ENCODE data around the gene DMRT3.
"Not testable (repeated sequence)": the region's sequence is repeated elsewhere in the genome, so short reads cannot be mapped to it uniquely, and the experiment has no call there.

Gene DMRT3

DNA sequence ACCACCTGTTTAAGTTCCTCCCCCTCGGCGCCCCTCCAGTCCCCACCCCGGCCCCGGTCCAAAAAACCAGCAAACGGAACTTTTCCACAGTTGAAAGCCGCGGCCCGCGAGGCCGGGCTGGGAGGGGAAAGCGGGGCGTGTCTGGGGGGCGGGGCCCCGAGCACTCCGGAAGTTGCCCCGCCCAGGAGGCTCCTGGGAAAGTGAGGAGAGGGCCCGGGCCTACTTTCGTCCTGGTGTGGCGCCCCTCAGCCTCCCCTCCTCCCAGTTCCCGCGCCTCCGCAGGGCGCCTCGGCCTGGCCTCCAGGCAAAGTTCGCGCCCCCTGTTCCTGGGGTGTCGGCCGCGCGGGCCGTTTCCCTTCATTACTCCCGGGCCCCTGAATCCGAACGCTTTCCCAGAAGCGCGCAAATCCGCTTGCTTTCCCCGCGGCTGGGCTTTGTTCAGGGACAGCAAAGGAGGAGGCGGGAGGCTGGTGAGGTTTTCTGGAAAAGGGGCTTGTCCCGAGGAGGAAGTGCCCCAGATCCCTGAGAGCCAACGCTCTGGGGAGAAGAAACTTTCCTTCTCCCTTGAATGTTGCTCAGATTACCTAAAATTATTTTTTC is 4.5 kb upstream of the DMRT3 start:
- no peak for DNase-seq

DNA sequence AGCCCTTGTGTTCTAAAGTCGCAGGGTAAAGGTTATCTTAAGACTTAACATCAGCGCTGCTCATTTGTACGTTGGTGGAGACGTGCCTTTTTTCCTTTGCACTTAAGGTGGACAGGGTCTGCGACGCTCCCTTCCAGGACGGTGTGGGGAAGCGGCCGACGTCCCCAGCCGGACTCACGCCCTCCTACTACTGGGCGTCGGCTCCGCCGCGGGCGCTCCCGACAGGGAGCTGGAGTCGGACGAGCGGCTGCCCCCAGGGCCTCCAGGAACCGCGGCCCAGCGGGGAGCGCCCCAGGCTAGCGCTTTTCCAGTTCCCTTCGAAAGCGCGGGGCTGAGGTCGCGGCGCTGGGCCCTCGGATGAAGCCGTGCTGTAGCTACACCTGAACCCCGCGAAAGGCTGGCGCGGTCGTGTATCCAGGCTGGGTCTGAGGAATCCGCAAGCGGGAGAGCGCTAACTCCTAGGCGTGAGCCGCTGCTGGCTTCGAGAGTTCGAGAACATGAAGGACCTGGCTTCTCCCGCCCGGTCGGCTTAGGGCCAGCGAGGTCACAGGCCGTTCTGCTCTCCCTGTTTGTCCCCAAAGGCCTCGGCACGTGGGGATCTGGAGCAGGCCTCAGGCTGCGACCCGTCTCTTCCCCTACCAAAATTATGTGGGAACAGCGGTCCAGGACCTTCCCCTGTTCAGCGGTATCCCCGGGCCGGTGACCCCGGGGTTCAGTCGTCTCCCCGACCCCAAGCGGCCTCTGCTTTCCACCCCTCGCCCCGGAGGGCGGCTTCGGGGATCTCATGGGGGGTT is 3.8 kb upstream of the DMRT3 start:
- DNase-seq = no peak

DNA sequence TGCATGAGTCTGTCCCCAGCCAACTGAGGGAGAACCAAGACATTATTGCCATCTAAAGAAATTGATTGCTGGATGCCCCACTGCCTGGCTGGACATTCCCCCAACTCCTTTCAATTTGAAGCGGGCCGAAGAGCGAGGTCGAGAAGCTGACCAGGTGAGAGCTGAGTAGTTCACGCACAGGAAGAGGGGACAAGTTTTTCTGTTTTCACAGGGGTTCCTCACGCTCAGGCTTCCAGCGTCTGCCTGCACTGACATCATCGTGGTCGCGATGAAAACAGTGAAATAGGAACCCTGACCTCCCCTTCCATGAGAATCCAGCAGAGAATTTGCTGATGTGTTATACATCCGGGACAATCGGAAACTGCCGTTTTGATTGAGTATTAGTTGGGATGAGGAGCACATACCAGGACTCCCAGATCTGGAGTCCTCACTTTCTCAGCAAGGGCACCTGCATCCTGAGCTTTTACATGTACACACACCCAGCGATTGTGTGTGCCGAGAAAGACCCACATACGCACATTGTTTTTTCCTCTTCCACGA is 3.1 kb upstream of the DMRT3 start:
- no peak for DNase-seq

DNA sequence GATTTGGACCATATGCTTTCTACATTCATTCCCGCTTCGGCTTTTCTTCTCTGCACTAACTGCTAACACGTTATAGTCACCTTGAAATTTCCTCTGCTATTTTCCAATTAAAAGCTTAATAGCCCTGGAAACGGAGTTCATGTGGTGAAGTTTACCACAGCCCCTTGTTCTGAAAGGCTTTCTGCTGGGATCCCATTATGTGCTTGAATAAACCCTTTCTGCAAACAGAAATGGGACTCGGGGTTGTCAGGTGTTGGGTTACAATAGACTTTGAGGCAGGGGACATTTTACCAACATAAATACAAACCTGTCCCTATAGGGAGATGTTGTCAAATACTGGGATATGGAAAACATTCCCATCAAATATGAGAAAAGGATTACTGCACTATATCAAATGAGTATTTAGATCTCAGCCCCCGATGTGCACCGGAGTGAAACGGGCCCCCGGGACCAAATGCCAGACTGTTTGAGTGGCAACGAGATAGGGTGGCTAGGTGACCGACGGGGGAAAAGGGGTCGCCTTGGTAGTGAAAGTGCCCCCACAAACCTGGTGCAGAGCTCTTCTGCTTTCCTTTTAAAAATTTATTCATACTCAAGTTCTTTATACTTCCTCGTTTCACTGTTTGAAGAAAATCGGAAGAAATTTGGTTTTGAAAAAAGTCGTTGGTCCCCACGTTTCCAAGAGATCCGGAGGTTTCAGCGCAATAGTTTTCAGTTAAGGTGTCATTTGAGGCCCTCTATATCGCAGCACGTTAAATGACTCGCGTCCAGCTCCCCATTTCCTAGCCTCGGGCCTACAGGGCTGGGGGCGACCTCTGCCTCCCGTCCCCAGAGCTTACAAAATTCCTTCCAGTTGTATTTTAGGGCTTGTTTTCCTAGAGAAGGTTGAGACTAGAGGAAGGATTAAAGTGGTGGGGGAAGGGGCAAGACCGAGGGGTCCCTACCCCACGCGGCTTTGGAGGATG is 2.1 kb upstream of the DMRT3 start:
- DNase-seq = no peak

DNA sequence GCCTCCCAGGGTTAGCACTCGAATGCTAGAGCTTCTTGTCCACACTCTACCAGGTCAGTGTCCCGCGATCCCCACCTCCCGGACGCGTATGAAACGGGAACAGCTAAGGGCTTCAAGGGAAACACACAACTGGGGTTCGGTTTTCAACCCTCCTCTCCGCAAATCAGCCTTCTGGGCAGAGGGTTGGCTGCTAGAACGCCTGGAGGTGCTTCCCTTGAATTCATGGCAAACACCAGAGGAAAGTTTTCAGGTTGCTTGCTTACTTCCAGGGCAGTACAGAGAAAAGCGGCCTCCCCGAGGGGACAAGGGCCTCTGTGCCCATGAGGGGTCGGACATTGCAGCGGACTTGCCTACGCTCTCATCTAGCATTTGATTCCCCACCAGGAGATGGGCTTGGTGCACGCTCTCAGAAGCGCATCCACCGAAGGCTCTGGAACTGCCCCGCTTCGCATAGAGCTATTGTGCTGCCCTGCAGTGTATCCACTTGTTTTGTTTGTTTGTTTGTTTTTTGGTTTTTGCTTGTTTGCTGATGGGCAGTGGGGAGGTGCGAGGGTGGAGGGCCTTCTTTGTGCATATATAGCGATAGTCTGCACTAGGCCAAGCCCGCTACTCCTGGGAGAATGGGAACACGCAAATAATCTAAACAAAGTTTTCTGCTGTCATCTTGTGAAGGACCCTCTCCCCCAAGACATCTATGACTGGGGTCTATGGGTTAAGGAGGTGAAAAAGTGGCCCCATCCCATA is 1.3 kb upstream of the DMRT3 start:
- no peak for DNase-seq

DNA sequence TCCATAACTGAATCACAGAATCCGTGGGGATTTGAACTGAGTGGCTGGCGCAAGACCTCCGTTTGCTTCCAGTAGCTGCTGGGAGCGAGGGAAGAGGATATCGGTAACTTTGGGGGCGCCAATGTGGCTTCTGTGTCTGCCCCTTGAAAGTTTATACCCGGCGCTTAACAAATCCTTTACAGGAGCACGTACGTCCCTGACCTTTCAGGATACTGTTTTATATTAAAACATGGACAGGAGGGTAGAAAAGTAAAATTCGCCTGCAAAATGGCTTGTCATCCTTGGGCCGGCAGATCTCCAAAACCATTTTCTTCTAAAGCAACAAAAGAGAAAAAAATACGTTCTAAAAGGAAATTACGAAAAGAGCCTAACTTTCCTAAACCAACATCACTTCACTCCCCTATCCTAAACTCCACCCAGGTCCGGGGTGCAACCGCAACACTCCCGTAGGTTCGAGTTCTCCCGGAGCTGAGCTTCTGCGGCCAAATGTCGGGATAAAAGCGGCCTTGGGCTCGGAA is 656 bp upstream of the DMRT3 start:
- no peak for DNase-seq

DNA sequence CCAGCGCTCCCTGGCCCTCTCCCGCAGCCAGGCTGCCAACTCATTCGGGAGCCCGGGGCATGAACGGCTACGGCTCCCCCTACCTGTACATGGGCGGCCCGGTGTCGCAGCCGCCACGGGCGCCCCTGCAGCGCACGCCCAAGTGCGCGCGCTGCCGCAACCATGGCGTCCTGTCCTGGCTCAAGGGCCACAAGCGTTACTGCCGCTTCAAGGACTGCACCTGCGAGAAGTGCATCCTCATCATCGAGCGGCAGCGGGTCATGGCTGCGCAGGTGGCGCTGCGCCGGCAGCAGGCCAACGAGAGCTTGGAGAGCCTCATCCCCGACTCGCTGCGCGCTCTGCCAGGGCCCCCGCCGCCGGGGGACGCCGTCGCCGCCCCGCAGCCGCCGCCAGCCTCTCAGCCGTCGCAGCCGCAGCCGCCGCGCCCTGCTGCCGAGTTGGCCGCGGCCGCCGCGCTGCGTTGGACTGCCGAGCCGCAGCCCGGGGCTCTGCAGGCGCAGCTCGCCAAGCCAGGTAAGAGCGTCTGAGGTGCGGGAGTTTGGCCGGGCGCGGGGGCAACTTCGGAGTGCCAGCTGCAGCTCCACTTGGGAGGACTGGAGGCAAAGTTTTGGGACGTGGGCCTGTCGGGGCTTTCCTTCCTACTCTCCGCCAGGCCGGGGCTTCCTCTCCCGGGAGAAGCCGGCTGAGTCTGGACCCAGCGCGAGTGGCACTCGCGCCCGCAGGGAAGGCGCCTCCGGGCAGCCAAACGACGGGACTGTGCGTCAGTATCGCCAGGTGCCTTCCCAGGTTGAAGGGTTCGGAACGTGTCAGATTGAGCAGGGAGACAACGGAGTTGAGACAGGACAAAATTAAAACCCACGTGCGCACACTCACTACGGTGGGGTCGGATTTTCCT is 735 bp downstream of the DMRT3 start:
- DNase-seq = no peak

DNA sequence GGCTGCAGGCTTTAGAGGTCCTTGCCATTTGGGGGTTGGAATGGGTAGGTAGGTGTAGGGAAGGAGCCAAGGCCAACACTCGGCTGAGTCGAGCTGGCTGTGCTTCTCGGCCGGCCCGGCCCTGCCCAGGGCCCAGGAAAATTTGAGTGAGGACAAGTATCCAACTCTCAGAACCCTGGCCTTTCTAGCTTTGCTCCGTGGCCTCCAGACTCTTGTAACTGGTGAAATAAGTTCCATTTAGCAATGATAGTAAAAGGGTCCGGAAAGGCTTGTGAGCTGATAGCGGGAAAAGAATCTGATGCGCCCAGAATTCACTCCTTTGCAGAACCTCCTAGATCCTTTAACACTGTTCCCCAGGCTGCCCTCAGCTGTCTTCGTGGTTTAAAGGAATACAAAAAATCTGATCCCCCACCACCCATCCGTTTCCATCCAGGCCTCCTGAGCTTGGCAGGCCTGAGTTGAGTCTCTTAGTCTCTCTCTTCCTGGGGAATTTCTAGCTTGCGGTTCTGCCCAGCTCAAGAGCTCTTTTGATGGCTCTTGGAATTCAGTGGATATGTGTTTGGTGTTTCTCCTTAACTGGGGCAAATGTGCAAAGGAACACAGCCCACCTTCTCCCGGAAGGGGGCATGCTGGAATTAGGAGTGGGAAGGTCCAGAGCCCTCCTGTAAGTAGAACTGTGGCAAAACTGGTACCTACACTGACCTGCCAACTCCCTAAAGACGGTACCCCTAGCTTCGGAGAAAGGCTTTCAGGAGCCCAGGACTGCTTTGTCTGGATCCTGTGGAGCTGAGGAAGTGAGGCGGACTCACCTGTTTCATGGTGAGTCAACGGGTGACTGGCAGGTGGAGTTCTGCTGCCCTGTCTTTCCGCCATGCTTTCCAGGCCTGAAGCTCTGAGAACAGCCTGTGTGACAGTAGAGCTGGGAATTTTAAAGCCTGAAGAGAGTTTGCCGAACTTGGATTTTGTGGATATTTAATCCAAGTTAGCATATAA is 1.7 kb downstream of the DMRT3 start:
- no peak for DNase-seq

DNA sequence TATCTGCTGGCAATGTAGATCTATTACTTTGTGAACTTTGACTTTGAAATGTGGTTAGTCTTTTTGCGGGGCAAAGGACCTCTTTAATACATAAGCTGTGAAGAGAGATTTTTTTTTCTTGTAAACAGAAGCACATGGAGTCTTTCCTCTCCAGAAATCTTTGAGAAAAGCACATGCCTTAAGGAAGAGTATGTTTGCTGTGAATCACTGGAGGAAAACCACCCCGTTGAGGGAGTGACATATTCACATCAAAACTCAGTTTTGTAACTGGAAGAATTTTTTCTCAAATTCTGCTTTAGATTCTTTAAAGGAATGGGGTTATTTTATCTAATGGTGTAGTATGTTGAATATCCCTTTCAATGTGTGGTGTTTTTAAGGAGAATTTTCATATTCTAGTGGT is 3.5 kb downstream of the DMRT3 start:
- no peak for DNase-seq

DNA sequence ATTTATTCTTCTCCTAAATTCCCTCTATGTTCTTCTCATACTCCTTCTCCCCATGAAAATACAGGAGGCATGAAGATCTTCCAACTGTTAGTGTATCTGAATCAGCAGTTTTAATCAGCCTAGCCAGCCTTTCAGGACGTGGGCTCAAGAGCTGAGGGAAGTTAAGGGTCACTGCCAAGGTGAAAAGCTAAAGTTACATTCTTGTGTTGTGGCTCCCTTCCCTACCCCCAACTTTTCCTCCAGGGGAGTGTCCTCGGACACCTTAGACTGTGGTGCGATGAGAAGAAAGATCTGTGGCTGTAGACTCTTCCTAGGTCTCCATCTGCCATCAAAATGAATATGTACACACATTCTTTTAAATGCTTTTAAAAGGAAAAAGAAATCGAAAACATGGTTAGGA is 4.2 kb downstream of the DMRT3 start:
- no peak for DNase-seq

DNA sequence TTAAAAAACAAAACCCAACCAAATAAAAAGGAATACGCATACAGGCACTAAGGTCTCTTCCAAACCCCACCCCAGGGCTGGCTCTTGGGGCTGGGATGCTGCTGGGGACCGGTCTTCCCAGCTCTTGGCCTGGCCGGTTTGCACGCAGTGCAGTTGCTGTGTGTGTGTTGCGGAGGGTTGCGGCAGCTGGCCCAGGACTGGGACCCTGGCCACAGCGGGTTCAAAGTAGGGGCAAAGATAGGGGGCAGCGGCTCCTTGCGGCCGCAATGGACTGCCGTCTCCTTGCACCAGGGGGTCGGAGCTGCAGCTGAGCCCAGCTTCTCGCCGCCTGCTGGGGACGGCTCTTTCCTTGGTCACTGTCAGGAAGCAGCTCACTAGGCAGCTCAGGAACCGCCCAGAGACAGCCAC is 5.0 kb downstream of the DMRT3 start:
- DNase-seq = no peak

DNA sequence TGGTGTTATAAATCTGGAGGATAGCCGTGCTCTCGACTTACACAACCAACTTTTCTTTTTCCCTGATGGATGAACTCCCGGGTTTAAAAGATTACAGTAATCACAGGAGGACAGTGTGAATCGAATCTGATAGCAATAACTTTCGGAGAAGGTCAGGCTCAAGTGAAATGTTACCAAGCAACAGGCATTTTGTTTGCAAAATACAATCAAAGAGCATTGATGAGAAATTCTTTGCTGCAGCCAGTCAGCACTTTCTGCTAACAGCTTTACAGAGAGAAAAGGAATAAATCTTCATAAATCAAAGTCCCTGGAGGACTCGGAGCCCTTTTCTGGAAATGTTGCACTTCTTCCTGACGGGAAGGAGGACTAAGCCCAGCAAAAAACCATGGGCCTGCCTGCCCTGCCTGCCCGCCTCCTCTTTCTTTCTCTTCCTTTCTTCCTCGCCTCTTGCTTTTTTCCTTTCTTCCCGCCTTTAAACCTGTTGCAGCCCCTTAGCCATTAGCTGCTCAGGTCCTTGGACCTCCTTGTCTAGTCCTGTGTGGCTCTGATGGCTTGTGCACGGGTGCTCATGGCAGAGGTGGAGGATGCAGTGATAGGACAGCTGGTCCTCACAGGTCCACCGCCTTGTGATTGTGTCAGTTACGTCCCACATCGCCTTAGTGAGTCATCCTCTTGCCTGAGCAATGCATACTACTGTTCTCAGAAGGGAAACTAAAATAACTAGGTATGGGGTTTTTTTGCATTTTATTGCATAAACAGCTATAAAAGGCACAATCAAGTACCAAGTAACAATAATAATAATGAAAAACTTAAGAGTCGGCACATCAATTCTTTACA is 6.2 kb downstream of the DMRT3 start:
- no peak for DNase-seq

DNA sequence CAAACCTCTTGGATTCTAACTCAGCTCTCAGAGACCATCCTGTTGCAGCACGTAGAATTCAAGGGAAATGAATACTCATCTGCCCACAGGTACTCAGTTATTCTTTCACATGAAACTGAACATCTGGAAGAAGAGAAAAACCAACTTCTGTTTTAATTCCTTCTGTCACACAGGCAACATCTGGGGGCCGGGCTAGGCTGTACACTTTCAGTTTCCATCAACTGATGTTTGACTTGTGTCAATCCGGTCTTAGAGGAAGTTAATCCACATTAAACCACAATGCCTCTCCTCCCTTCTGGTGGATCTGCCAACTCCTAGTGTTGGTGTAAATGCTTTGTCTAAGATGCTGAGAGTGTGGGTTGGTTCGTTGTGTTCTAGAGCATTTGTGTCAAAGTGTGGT is 17.6 kb downstream of the DMRT3 start:
- DNase-seq = no peak

DNA sequence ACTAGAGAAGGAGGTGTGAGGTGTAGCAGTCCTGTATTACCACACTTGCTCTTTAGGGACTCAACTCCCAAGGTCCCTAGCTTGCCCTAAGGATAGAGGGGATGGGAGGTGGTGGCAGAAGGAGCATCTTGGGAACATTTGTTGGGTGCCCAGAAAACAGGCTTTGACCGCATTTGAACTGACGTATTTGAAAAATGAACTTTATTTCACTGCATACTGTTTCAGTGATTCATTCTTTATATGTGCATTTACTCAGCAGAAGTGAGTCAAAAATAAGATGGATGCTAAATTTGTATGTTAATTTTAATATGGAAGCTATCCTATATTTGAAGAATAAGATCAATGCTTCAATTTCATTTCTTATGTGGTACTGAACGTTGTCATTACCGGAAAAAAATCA is 18.7 kb downstream of the DMRT3 start:
- DNase-seq = no peak

DNA sequence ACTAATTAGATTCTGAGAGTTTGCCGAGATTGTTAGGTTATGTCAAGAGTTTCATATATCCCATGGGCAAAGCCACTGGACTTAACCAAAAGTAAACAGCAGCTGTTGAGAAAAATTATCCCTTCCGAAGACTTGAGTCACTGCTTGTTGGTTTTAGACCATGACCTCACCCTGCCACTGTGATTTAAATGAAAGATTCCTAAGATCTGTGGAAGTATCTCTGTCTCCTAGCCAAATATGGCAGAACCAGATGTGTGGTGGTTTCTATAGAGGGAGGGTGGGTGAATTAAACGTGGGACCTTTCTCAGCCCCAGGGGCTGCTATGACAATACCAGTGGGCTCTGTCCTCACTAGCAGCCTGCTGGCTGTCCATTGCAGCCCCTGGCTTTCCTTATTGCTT is 19.3 kb downstream of the DMRT3 start:
- no peak for DNase-seq

DNA sequence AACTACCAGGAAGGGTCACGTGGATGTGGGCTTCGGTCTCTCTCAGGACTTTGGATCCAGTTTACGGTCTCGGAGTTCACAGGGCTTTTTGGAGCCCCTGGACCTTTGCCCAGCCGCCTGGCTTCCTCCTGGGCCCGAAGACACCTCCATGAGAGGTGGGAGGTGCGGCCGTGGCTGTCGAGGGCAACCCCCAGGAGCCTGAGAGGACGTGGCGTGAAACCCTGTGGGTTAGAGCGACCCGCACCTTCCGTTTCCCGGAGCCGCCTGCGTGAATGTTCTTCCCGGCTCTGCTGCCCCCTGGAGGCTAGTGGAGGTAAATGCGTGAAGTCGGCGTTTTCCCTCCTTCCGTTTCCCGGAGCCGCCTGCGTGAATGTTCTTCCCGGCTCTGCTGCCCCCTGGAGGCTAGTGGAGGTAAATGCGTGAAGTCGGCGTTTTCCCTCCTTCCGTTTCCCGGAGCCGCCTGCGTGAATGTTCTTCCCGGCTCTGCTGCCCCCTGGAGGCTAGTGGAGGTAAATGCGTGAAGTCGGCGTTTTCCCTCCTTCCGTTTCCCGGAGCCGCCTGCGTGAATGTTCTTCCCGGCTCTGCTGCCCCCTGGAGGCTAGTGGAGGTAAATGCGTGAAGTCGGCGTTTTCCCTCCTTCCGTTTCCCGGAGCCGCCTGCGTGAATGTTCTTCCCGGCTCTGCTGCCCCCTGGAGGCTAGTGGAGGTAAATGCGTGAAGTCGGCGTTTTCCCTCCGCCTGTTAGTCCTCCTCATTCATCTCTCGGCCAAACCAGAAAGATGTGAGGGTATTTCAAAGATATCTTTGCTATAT is 22.1 kb downstream of the DMRT3 start:
- not testable (repeated sequence) for DNase-seq

DNA sequence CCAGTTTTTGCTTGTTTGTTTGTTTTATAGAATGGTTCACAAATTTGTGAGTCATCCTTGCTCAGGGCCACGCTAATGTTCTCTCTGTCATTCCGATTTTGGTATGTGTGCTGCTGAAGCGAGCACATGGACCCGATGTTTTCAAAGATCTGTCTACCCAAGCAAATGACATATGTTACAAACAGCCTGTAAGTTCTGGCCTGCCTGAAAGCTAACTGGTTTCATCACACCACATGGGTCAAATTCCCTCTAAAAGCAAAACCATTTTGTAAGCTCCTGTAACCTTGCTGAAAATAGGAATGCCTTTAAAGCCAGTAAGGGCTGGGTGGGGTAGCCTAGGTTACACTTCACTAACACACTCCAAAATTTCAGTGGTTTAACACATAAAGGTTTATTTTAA is 25.4 kb downstream of the DMRT3 start:
- no peak for DNase-seq

DNA sequence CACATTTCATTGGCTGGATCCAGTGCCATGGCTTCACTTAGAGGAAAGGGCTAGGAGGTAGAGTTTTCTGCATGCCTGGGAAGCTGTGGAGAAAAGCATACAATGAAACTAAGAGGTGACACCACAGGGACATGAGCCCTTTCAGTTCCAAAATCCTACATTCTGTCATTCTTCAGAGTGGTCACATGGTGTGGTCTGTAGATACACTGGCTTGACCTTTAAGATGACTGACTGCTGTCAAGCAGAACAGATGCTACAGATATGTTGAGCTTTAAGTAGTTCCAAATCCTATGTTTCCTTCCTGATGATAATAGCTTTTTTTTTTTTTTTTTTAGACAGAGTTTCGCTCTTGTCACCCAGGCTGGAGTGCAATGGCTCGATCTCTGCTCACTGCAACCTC is 26.2 kb downstream of the DMRT3 start:
- no peak for DNase-seq
